HepG2 (cell line): ENCODE measurements around the gene LGALS4. TPM values are rescaled to one million over a fixed set of nuclear protein-coding genes. Genes with fewer than 3 reads are reported as not detected.

Experiments
- ARNTL ChIP-seq: sonication (generic); formaldehyde crosslinking; IDR thresholded peaks from 2 replicates; pipeline ENCODE4 v1.4.0; 2020; ENCODE audit warnings: mild to moderate bottlenecking, missing genetic modification reagents
- ATF4 ChIP-seq, 2 experiments: fragments of 450-650 bp in 1 of 2; sonication (generic) in 1 of 2; formaldehyde crosslinking; IDR thresholded peaks; 2 replicates each; pipeline versions ENCODE4 v1.5.0 to v1.8.0; 2020 to 2022; ENCODE audit warnings: mild to moderate bottlenecking in 1 of 2, missing genetic modification reagents in 1 of 2
- BRCA1 ChIP-seq: sonication (generic); formaldehyde crosslinking; IDR thresholded peaks from 2 replicates; pipeline ENCODE4 v1.4.0; 2020; ENCODE audit warnings: missing genetic modification reagents
- DMAP1 ChIP-seq: IDR thresholded peaks from 2 replicates; pipeline ENCODE4 v1.6.1; 2016
- DPF2 ChIP-seq: sonication (generic); formaldehyde crosslinking; IDR thresholded peaks from 2 replicates; pipeline ENCODE4 v1.4.0; 2020; ENCODE audit warnings: mild to moderate bottlenecking, low read depth, missing genetic modification reagents, borderline replicate concordance
- ELF3 ChIP-seq: IDR thresholded peaks from 2 replicates; pipeline ENCODE4 v1.6.1; 2016; ENCODE audit warnings: missing genetic modification reagents, missing compliant biosample characterization
- HMGXB3 ChIP-seq: sonication (generic); formaldehyde crosslinking; IDR thresholded peaks from 2 replicates; pipeline ENCODE4 v1.4.0; 2020; ENCODE audit warnings: missing genetic modification reagents, borderline replicate concordance
- HNF1B ChIP-seq: sonication (generic); formaldehyde crosslinking; IDR thresholded peaks from 2 replicates; pipeline ENCODE4 v1.5.1; 2020; ENCODE audit warnings: mild to moderate bottlenecking, moderate library complexity, missing genetic modification reagents
- KLF6 ChIP-seq: IDR thresholded peaks from 2 replicates; pipeline ENCODE4 v1.8.0; 2016; ENCODE audit warnings: missing biosample characterization, missing genetic modification reagents
- MTERF4 ChIP-seq: sonication (generic); formaldehyde crosslinking; IDR thresholded peaks from 2 replicates; pipeline ENCODE4 v1.8.0; 2023; ENCODE audit warnings: mild to moderate bottlenecking, missing genetic modification reagents
- NRL ChIP-seq: sonication (generic); formaldehyde crosslinking; IDR thresholded peaks from 2 replicates; pipeline ENCODE4 v1.5.0; 2020; ENCODE audit warnings: missing genetic modification reagents, mild to moderate bottlenecking, moderate library complexity, borderline replicate concordance
- PLSCR1 ChIP-seq: sonication (generic); formaldehyde crosslinking; IDR thresholded peaks from 2 replicates; pipeline ENCODE4 v1.5.0; 2020; ENCODE audit warnings: missing genetic modification reagents, mild to moderate bottlenecking, borderline replicate concordance
- PRDM15 ChIP-seq: sonication (generic); formaldehyde crosslinking; IDR thresholded peaks from 2 replicates; pipeline ENCODE4 v1.4.0; 2020; ENCODE audit warnings: missing genetic modification reagents
- SP4 ChIP-seq: sonication (generic); formaldehyde crosslinking; IDR thresholded peaks from 2 replicates; pipeline ENCODE4 v1.8.1; 2023; ENCODE audit warnings: mild to moderate bottlenecking, missing genetic modification reagents
- ZBTB1 ChIP-seq: sonication (generic); formaldehyde crosslinking; IDR thresholded peaks from 2 replicates; pipeline ENCODE4 v1.4.0; 2020; ENCODE audit warnings: missing genetic modification reagents, borderline replicate concordance
- polyA plus RNA-seq, 8 experiments: library from polyadenylated mRNA; depleted of rRNA in 3 of 8; stranded (reverse) in 7 of 8; unstranded in 1 of 8; fragments of >200 nt; fragmentation: Illumina TruSeq in 4 of 8; extraction: Trizol in 4 of 8; gene quantifications; 2 replicates each; pipeline versions ENCODE4 v1.2.1 to v1.2.3, GENCODE V29; 2011 to 2016; ENCODE audit warnings: low read depth in 4 of 8, missing spikeins in 1 of 8, mixed read lengths in 1 of 8; ENCODE audit not compliant: insufficient read depth in 1 of 8
- total RNA-seq, 5 experiments: library from RNA; depleted of rRNA; stranded (reverse); fragments of >200 nt; fragmentation: Illumina TruSeq; extraction: Trizol; gene quantifications; 2 replicates each; pipeline ENCODE4 v1.2.3, GENCODE V29; 2016; ENCODE audit warnings: low read depth in 1 of 5

LGALS4 gene
- total and polyA plus RNA-seq, 2 of the 13 experiments (the other 11 are each of a cell fraction or from before 2014, with no cell fraction given), result 0.24 to 0.71 TPM

GRCh38 chr19:38851622-38852230 is 39.0 kb upstream of the LGALS4 start (continued):
- 0 out of 2 replicates have a peak, but pooled peaks have one; percentile 13 for TF ChIP-seq HNF1B (CRISPR knock-in tag)
- no peak for TF ChIP-seq DPF2 (CRISPR knock-in tag)
- no peak for TF ChIP-seq PLSCR1 (CRISPR knock-in tag)
- peak in 1 of 2 experiments; percentile 32; a peak in 1 of 4 replicates for TF ChIP-seq ATF4 (CRISPR knock-in tag; IDR thresholded peaks at IDR 0.05)
- peak; percentile 78 for TF ChIP-seq ELF3
- no peak; the same call in 1 of the 2 replicates for TF ChIP-seq NRL (CRISPR knock-in tag)
- TF ChIP-seq SP4 (CRISPR knock-in tag), result peak; percentile 66; the same call in 1 of the 2 replicates
- peak; percentile 72; the same call in 1 of the 2 replicates for TF ChIP-seq DMAP1
- peak; percentile 98 for TF ChIP-seq ARNTL (CRISPR knock-in tag)
- no peak for TF ChIP-seq BRCA1 (CRISPR knock-in tag)
- TF ChIP-seq ZBTB1 (CRISPR knock-in tag), result no peak
- TF ChIP-seq PRDM15 (CRISPR knock-in tag), result no peak
- TF ChIP-seq HMGXB3 (CRISPR knock-in tag), result no peak
- TF ChIP-seq KLF6 (CRISPR knock-in tag), result peak; percentile 45; the same call in 1 of the 2 replicates
- TF ChIP-seq MTERF4, result peak; percentile 34; the same call in 1 of the 2 replicates
